Measurements from ENCODE around the gene IDUA.
"Not testable (repeated sequence)": the region's sequence is repeated elsewhere in the genome, so short reads cannot be mapped to it uniquely, and the experiment has no call there.

The IDUA gene

GRCh38 chr4:995311-996026 lies 8.6 kb downstream of the IDUA start:
- DNase-seq (ENCODE audit: low spot score): no peak
- no peak for TF ChIP-seq CTCF (IDR thresholded peaks at IDR 0.05; ENCODE audit: borderline replicate concordance, control extremely low read depth, extremely low read depth, insufficient read depth, missing control alignments)
- in situ Hi-C loops (cut with MboI; ENCODE audit: low sequenced_read_pairs, unreplicated experiment): no loop called here

GRCh38 chr4:996030-996996 lies 9.5 kb downstream of the IDUA start:
- in situ Hi-C loops (cut with MboI; ENCODE audit: low sequenced_read_pairs, unreplicated experiment): no loop called here
- no peak for TF ChIP-seq CTCF (IDR thresholded peaks at IDR 0.05; ENCODE audit: borderline replicate concordance, control extremely low read depth, extremely low read depth, insufficient read depth, missing control alignments)
- DNase-seq (ENCODE audit: low spot score): no peak

GRCh38 chr4:996997-997374 lies 10.1 kb downstream of the IDUA start:
- in situ Hi-C loops (cut with MboI; ENCODE audit: low sequenced_read_pairs, unreplicated experiment): no loop called here

GRCh38 chr4:997375-998071 lies 10.7 kb downstream of the IDUA start:
- no peak for TF ChIP-seq CTCF (IDR thresholded peaks at IDR 0.05; ENCODE audit: borderline replicate concordance, control extremely low read depth, extremely low read depth, insufficient read depth, missing control alignments)
- in situ Hi-C loops (cut with MboI; ENCODE audit: low sequenced_read_pairs, unreplicated experiment): no loop called here
- no peak for DNase-seq (ENCODE audit: low spot score)

More at GRCh38 chr4:996997-997374, 10.1 kb downstream of the IDUA start:
- DNase-seq (ENCODE audit: low spot score): no peak
- no peak for TF ChIP-seq CTCF (IDR thresholded peaks at IDR 0.05; ENCODE audit: borderline replicate concordance, control extremely low read depth, extremely low read depth, insufficient read depth, missing control alignments)

- DNase-seq (ENCODE audit: low spot score): no peak
- in situ Hi-C loops (cut with MboI; ENCODE audit: low sequenced_read_pairs, unreplicated experiment): no loop called here
- TF ChIP-seq CTCF (IDR thresholded peaks at IDR 0.05; ENCODE audit: borderline replicate concordance, control extremely low read depth, extremely low read depth, insufficient read depth, missing control alignments): no peak
Measured at GRCh38 chr4:998096-998691, 11.3 kb downstream of the IDUA start.

- in situ Hi-C loops (cut with MboI; ENCODE audit: low sequenced_read_pairs, unreplicated experiment); DNase-seq (ENCODE audit: low spot score): not testable (repeated sequence)
Measured at GRCh38 chr4:999240-999863, 12.5 kb downstream of the IDUA start.
